HepG2 (cell line): ENCODE measurements around the gene CASS4. TPM values are rescaled to one million over a fixed set of nuclear protein-coding genes. Genes with fewer than 3 reads are reported as not detected.

Experiments used
- ATAD3A ChIP-seq: sonication (generic); formaldehyde crosslinking; IDR thresholded peaks from 2 replicates; pipeline ENCODE4 v1.4.0; 2020; ENCODE audit warnings: missing genetic modification reagents
- BORCS8-MEF2B ChIP-seq: sonication (generic); formaldehyde crosslinking; IDR thresholded peaks from 2 replicates; pipeline ENCODE4 v1.8.0; 2022; ENCODE audit warnings: mild to moderate bottlenecking, missing genetic modification reagents
- CHCHD3 ChIP-seq: sonication (generic); formaldehyde crosslinking; IDR thresholded peaks from 2 replicates; pipeline ENCODE4 v1.8.0; 2022; ENCODE audit warnings: mild to moderate bottlenecking, missing genetic modification reagents, moderate library complexity
- HNRNPK ChIP-seq: fragments of 200-400 bp; formaldehyde crosslinking; IDR thresholded peaks from 2 replicates; pipeline ENCODE4 v1.6.1; 2018; ENCODE audit warnings: low read length, low read depth, moderate library complexity, mild to moderate bottlenecking; ENCODE audit not compliant: poor library complexity, severe bottlenecking
- HNRNPUL1 ChIP-seq: fragments of 200-400 bp; formaldehyde crosslinking; IDR thresholded peaks from 2 replicates; pipeline ENCODE4 v1.6.1; 2017; ENCODE audit warnings: low read depth, mild to moderate bottlenecking, low read length, moderate library complexity
- KAT7 ChIP-seq: IDR thresholded peaks from 2 replicates; pipeline ENCODE4 v1.6.1; 2018; ENCODE audit warnings: borderline replicate concordance, missing compliant biosample characterization
- MAFF ChIP-seq: IDR thresholded peaks from 2 replicates; pipeline ENCODE4 v1.6.1; 2011; ENCODE audit warnings: low read depth, low read length, improper control_type of control experiment
- MED8 ChIP-seq: sonication (generic); formaldehyde crosslinking; IDR thresholded peaks from 2 replicates; pipeline ENCODE4 v1.8.1; 2023; ENCODE audit warnings: mild to moderate bottlenecking, missing genetic modification reagents; ENCODE audit not compliant: insufficient replicate concordance
- MYC ChIP-seq: sonication (generic); formaldehyde crosslinking; IDR thresholded peaks from 2 replicates; pipeline ENCODE4 v1.9.0; 2021; ENCODE audit warnings: missing genetic modification reagents, borderline replicate concordance
- REPIN1 ChIP-seq: sonication (generic); formaldehyde crosslinking; IDR thresholded peaks from 2 replicates; pipeline ENCODE4 v1.8.0; 2022; ENCODE audit warnings: missing genetic modification reagents, low read depth, mild to moderate bottlenecking, borderline replicate concordance
- RFXAP ChIP-seq: sonication (generic); formaldehyde crosslinking; IDR thresholded peaks from 2 replicates; pipeline ENCODE4 v1.4.0; 2020; ENCODE audit warnings: missing genetic modification reagents, borderline replicate concordance
- RXRB ChIP-seq: IDR thresholded peaks from 2 replicates; pipeline ENCODE4 v1.6.1; 2016; ENCODE audit warnings: borderline replicate concordance, missing genetic modification reagents, missing compliant biosample characterization
- USF2 ChIP-seq, 2 experiments: sonication (generic) in 1 of 2; formaldehyde crosslinking in 1 of 2; IDR thresholded peaks; 2 replicates each; pipeline versions ENCODE4 v1.5.1 to v1.6.1; 2011 to 2020; ENCODE audit warnings: borderline replicate concordance in 1 of 2, low read depth in 1 of 2, low read length in 1 of 2, mild to moderate bottlenecking in 1 of 2, missing genetic modification reagents in 1 of 2, moderate library complexity in 1 of 2
- ZFP62 ChIP-seq: sonication (generic); formaldehyde crosslinking; IDR thresholded peaks from 2 replicates; pipeline ENCODE4 v1.4.0; 2020; ENCODE audit warnings: missing genetic modification reagents
- ZFX ChIP-seq: sonication (generic); formaldehyde crosslinking; IDR thresholded peaks from 2 replicates; pipeline ENCODE4 v1.4.0; 2020; ENCODE audit warnings: mild to moderate bottlenecking, low read depth, missing genetic modification reagents, moderate library complexity
- ZNF276 ChIP-seq: sonication (generic); formaldehyde crosslinking; IDR thresholded peaks from 2 replicates; pipeline ENCODE4 v1.4.0; 2020; ENCODE audit warnings: mild to moderate bottlenecking, low read depth, missing genetic modification reagents
- ZNF496 ChIP-seq: sonication (generic); formaldehyde crosslinking; IDR thresholded peaks from 2 replicates; pipeline ENCODE4 v1.8.1; 2023; ENCODE audit warnings: mild to moderate bottlenecking, moderate library complexity, missing genetic modification reagents; ENCODE audit not compliant: insufficient replicate concordance
- polyA plus RNA-seq, 8 experiments: library from polyadenylated mRNA; depleted of rRNA in 3 of 8; stranded (reverse) in 7 of 8; unstranded in 1 of 8; fragments of >200 nt; fragmentation: Illumina TruSeq in 4 of 8; extraction: Trizol in 4 of 8; gene quantifications; 2 replicates each; pipeline versions ENCODE4 v1.2.1 to v1.2.3, GENCODE V29; 2011 to 2016; ENCODE audit warnings: low read depth in 4 of 8, missing spikeins in 1 of 8, mixed read lengths in 1 of 8; ENCODE audit not compliant: insufficient read depth in 1 of 8
- total RNA-seq, 5 experiments: library from RNA; depleted of rRNA; stranded (reverse); fragments of >200 nt; fragmentation: Illumina TruSeq; extraction: Trizol; gene quantifications; 2 replicates each; pipeline ENCODE4 v1.2.3, GENCODE V29; 2016; ENCODE audit warnings: low read depth in 1 of 5
- TF ChIP-seq, protein P1 (sequence below): IDR thresholded peaks from 2 replicates; pipeline ENCODE4 v1.6.1; 2016; ENCODE audit warnings: low read depth, borderline replicate concordance
- TF ChIP-seq, protein P2 (sequence below): sonication (generic); formaldehyde crosslinking; IDR thresholded peaks from 2 replicates; pipeline ENCODE4 v1.5.1; 2020; ENCODE audit warnings: mild to moderate bottlenecking, missing genetic modification reagents, borderline replicate concordance
- TF ChIP-seq, protein P3 (sequence below): sonication (generic); formaldehyde crosslinking; IDR thresholded peaks from 2 replicates; pipeline ENCODE4 v1.8.1; 2023; ENCODE audit warnings: mild to moderate bottlenecking, moderate library complexity, missing genetic modification reagents

The CASS4 gene
- total and polyA plus RNA-seq, 2 of the 13 experiments (the other 11 are each of a cell fraction or from before 2014, with no cell fraction given): 0.17 to 0.49 TPM

GRCh38 chr20:56411759-56412472 is at the start of gene CASS4 (continued):
- TF ChIP-seq, protein P1, sequence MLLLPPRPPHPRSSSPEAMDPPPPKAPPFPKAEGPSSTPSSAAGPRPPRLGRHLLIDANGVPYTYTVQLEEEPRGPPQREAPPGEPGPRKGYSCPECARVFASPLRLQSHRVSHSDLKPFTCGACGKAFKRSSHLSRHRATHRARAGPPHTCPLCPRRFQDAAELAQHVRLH (CRISPR knock-in tag): no peak
- no peak for TF ChIP-seq ZNF496 (CRISPR knock-in tag)
- TF ChIP-seq ATAD3A: no peak
- TF ChIP-seq MYC: no peak
- TF ChIP-seq ZNF276 (CRISPR knock-in tag): 0 out of 2 replicates have a peak, but pooled peaks have one; percentile 34
- TF ChIP-seq MAFF: peak; percentile 55; the same call in 1 of the 2 replicates
- TF ChIP-seq USF2 (IDR thresholded peaks at IDR 0.05; ENCODE audit: low read depth, low read length): no peak
- TF ChIP-seq USF2 (CRISPR knock-in tag; IDR thresholded peaks at IDR 0.05; ENCODE audit: borderline replicate concordance): no peak
- no peak for TF ChIP-seq RFXAP (CRISPR knock-in tag)
- no peak for TF ChIP-seq KAT7 (CRISPR knock-in tag)
- no peak for TF ChIP-seq RXRB (CRISPR knock-in tag)
- TF ChIP-seq HNRNPUL1: no peak
- TF ChIP-seq ZFP62: no peak
- TF ChIP-seq, protein P2, sequence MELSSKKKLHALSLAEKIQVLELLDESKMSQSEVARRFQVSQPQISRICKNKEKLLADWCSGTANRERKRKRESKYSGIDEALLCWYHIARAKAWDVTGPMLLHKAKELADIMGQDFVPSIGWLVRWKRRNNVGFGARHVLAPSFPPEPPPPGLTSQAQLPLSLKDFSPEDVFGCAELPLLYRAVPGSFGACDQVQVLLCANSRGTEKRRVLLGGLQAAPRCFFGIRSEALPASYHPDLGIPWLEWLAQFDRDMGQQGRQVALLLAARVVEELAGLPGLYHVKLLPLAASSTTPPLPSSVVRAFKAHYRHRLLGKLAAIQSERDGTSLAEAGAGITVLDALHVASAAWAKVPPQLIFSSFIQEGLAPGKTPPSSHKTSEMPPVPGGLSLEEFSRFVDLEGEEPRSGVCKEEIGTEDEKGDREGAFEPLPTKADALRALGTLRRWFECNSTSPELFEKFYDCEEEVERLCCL (CRISPR knock-in tag): no peak; the same call in 1 of the 2 replicates
- TF ChIP-seq, protein P3, sequence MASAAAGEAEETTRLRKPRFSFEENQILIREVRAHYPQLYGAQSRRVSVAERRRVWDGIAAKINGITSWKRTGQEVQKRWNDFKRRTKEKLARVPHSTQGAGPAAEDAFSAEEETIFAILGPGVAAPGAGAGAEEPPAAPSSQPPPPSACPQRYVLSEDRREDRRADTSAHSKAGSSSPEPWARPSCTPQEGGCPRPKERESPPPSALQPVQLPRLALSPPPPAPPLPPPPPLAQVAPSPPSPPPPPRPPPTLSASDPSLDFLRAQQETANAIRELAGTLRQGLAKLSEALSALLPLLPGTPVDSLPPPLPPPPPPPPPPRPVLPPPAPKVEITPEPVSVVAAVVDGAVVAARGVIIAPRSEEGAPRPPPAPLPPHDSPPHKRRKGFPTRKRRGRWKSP (CRISPR knock-in tag): no peak
- TF ChIP-seq MED8 (CRISPR knock-in tag): no peak
- TF ChIP-seq REPIN1 (CRISPR knock-in tag): no peak
- peak; percentile 69 for TF ChIP-seq ZFX (CRISPR knock-in tag)
- no peak for TF ChIP-seq BORCS8-MEF2B (CRISPR knock-in tag)
- no peak for TF ChIP-seq CHCHD3 (CRISPR knock-in tag)
- no peak for TF ChIP-seq HNRNPK
- TF ChIP-seq, all 625 proteins: peak for 93
